PC-3 (cell line): ENCODE measurements around the gene NFAT5. TPM values are rescaled to one million over a fixed set of nuclear protein-coding genes. Genes with fewer than 3 reads are reported as not detected.

Source experiments
- ATAC-seq: fragments of 200-7000 bp; cut with Tn5 transposase; 2 replicates; pipeline ENCODE4 v1.9.1; 2020; ENCODE audit warnings: mild to moderate bottlenecking, moderate library complexity
- BruUV-seq: library from RNA; stranded (reverse); fragments of 400-500 nt; replicated peaks from 2 replicates; lab custom pipeline; 2021; lab: Mats Ljungman, UMichigan
- CTCF ChIA-PET: fragments of 300-600 bp; sonication (Branson Sonifier 250); formaldehyde crosslinking; loops from one replicate; lab custom pipeline; 2022; ENCODE audit warnings: antibody characterized with exemption; lab: Charles Lee
- POLR2A ChIA-PET: fragments of 300-600 bp; sonication (Branson Sonifier 250); formaldehyde crosslinking; loops from one replicate; lab custom pipeline; 2022; ENCODE audit warnings: antibody characterized with exemption; ENCODE audit not compliant: unreplicated experiment; lab: Charles Lee
- DNase-seq: peaks from one replicate; pipeline ENCODE4 v3.0.0-alpha.2; 2015
- H2AFZ ChIP-seq: fragments of 300-600 bp; sonication (generic); 2 replicates; pipeline ENCODE4 v1.6.0; 2016; ENCODE audit warnings: antibody characterized with exemption, low read length
- H3F3A ChIP-seq: fragments of 300-600 bp; sonication (generic); one replicate; pipeline ENCODE4 v1.6.0; 2017; ENCODE audit warnings: antibody characterized with exemption, low read length, control low read depth, mild to moderate bottlenecking; ENCODE audit not compliant: unreplicated experiment
- H3K27ac ChIP-seq: fragments of 300-600 bp; sonication (generic); 2 replicates; pipeline ENCODE4 v1.5.1; 2016; ENCODE audit warnings: mild to moderate bottlenecking, low read length
- H3K27me3 ChIP-seq: fragments of 300-600 bp; sonication (generic); 2 replicates; pipeline ENCODE4 v1.6.1; 2016; ENCODE audit warnings: low read length, mixed read lengths
- H3K36me3 ChIP-seq: fragments of 300-600 bp; sonication (generic); 2 replicates; pipeline ENCODE4 v1.6.1; 2016; ENCODE audit warnings: low read depth, mixed run types, low read length, mixed read lengths
- H3K4me1 ChIP-seq: fragments of 300-600 bp; sonication (generic); 2 replicates; pipeline ENCODE4 v1.5.1; 2016; ENCODE audit warnings: low read length; ENCODE audit not compliant: insufficient read depth
- H3K4me2 ChIP-seq: fragments of 300-600 bp; sonication (generic); 2 replicates; pipeline ENCODE4 v1.6.0; 2016; ENCODE audit warnings: low read length
- H3K4me3 ChIP-seq: fragments of 300-600 bp; sonication (generic); 2 replicates; pipeline ENCODE4 v1.5.1; 2016; ENCODE audit warnings: mild to moderate bottlenecking, low read length, mixed read lengths
- H3K79me2 ChIP-seq: fragments of 300-600 bp; sonication (generic); 2 replicates; pipeline ENCODE4 v1.6.1; 2017; ENCODE audit warnings: low read length, mixed read lengths
- H3K9ac ChIP-seq: fragments of 300-600 bp; sonication (generic); 2 replicates; pipeline ENCODE4 v1.6.0; 2016; ENCODE audit warnings: mild to moderate bottlenecking, low read length
- H3K9me2 ChIP-seq: fragments of 300-600 bp; sonication (generic); replicated peaks from 2 replicates; pipeline ENCODE4 v1.6.1; 2016; ENCODE audit warnings: mixed run types, low read length, mixed read lengths
- H3K9me3 ChIP-seq: fragments of 300-600 bp; sonication (generic); 2 replicates; pipeline ENCODE4 v1.6.1; 2016; ENCODE audit warnings: low read length, mixed read lengths
- H4K20me1 ChIP-seq: fragments of 300-600 bp; sonication (generic); 2 replicates; pipeline ENCODE4 v1.6.1; 2016; ENCODE audit warnings: low read length, mixed read lengths
- EZH2 ChIP-seq: fragments of 300-600 bp; sonication (generic); IDR thresholded peaks from one replicate; pipeline ENCODE4 v1.6.1; 2017; ENCODE audit warnings: antibody characterized with exemption, mild to moderate bottlenecking, low read length; ENCODE audit not compliant: unreplicated experiment
- EZH2phosphoT487 ChIP-seq: fragments of 300-600 bp; sonication (generic); IDR thresholded peaks from 2 replicates; pipeline ENCODE4 v1.6.1; 2018; ENCODE audit warnings: mild to moderate bottlenecking, antibody characterized with exemption, low read length, borderline replicate concordance
- intact Hi-C: fragments of 100-400 bp; cut with micrococcal nuclease; formaldehyde crosslinking; loops from 2 replicates; pipeline ENCODE4 v1.9.0; 2023
- total RNA-seq: library from RNA; depleted of rRNA; stranded (reverse); fragments of >200 nt; gene quantifications from 2 replicates; pipeline ENCODE4 v1.2.3, GENCODE V29; 2014
- TF ChIP-seq, protein P1 (sequence below): fragments of 300-600 bp; sonication (generic); conservative IDR thresholded peaks from 2 replicates; pipeline ENCODE4 v1.5.1; 2017; ENCODE audit warnings: antibody characterized with exemption, low read depth, mild to moderate bottlenecking, low read length

NFAT5 gene
- total RNA-seq, 1 experiment from 2014 or later: 11.4 TPM

GRCh38 chr16:69741951-69742904 is 176.5 kb downstream of the NFAT5 start:
- H3K4me3 ChIP-seq: no peak overlapping the region
- H3K9me3 ChIP-seq: no peaks in the 10 kb centered on the region
- DNase-seq (peak; percentile 37), ATAC-seq (peak; percentile 64)
- H3F3A ChIP-seq: no peaks in the 10 kb centered on the region
- H3K9me2 ChIP-seq: no peaks in the 10 kb centered on the region
- H3K79me2 ChIP-seq: 0 out of 2 replicates have a peak, but pooled peaks cover 14% of the 10 kb centered on the region
- peak overlapping the region; percentile 15; the same call in 1 of the 2 replicates for H3K4me2 ChIP-seq
- intact Hi-C loops: no loop called here
- CTCF ChIA-PET: no interaction called here
- TF ChIP-seq, protein P1, sequence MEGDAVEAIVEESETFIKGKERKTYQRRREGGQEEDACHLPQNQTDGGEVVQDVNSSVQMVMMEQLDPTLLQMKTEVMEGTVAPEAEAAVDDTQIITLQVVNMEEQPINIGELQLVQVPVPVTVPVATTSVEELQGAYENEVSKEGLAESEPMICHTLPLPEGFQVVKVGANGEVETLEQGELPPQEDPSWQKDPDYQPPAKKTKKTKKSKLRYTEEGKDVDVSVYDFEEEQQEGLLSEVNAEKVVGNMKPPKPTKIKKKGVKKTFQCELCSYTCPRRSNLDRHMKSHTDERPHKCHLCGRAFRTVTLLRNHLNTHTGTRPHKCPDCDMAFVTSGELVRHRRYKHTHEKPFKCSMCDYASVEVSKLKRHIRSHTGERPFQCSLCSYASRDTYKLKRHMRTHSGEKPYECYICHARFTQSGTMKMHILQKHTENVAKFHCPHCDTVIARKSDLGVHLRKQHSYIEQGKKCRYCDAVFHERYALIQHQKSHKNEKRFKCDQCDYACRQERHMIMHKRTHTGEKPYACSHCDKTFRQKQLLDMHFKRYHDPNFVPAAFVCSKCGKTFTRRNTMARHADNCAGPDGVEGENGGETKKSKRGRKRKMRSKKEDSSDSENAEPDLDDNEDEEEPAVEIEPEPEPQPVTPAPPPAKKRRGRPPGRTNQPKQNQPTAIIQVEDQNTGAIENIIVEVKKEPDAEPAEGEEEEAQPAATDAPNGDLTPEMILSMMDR: no peak
- TF ChIP-seq EZH2 (no peak), EZH2phosphoT487 (no peak)
- no peak overlapping the region for H3K9ac ChIP-seq
- peaks cover 43% of the 10 kb centered on the region for H3K36me3 ChIP-seq
- 0 out of 2 replicates have a peak, but pooled peaks cover 3% of the 10 kb centered on the region for H4K20me1 ChIP-seq
- peak overlapping the region; percentile 46 for H3K27ac ChIP-seq
- peaks cover 6% of the 10 kb centered on the region; the same call in 1 of the 2 replicates for H3K4me1 ChIP-seq
- BruUV-seq: TSS peak; percentile 47
- POLR2A ChIA-PET: no interaction called here
- no peaks in the 10 kb centered on the region for H3K27me3 ChIP-seq
- no peak overlapping the region for H2AFZ ChIP-seq

- H3K27ac ChIP-seq: no peak overlapping the region
- peaks cover 60% of the 10 kb centered on the region for H3K36me3 ChIP-seq
- H2AFZ ChIP-seq: no peak overlapping the region
- no peak for DNase-seq
- POLR2A ChIA-PET: no interaction called here
- 0 out of 2 replicates have a peak, but pooled peaks cover 26% of the 10 kb centered on the region for H3K79me2 ChIP-seq
- H4K20me1 ChIP-seq: 0 out of 2 replicates have a peak, but pooled peaks cover 3% of the 10 kb centered on the region
- no peak for ATAC-seq
- peaks cover 6% of the 10 kb centered on the region; the same call in 1 of the 2 replicates for H3K4me1 ChIP-seq
- intact Hi-C loops: no loop called here
- CTCF ChIA-PET: no interaction called here
- no peaks in the 10 kb centered on the region for H3K9me3 ChIP-seq
- no peak overlapping the region for H3K4me3 ChIP-seq
- BruUV-seq: no TSS peak
- H3F3A ChIP-seq: no peaks in the 10 kb centered on the region
- H3K4me2 ChIP-seq: no peak overlapping the region
- no peaks in the 10 kb centered on the region for H3K27me3 ChIP-seq
- no peak for TF ChIP-seq EZH2phosphoT487
- TF ChIP-seq, protein P1: no peak
- no peak for TF ChIP-seq EZH2
- no peak overlapping the region for H3K9ac ChIP-seq
- no peaks in the 10 kb centered on the region for H3K9me2 ChIP-seq
Observed at GRCh38 chr16:69744363-69745231, 178.8 kb downstream of the NFAT5 start.
